Parathyroid adenoma (tissue), 2 donors: ENCODE results near the gene EFNA5.

Experiments used
- H2AFZ ChIP-seq: fragments of 300-600 bp; sonication (generic); one replicate; pipeline ENCODE4 v1.7.0; 2017; ENCODE audit warnings: antibody characterized with exemption, mild to moderate bottlenecking
- H3K27ac ChIP-seq: fragments of 300-600 bp; sonication (generic); one replicate; pipeline ENCODE4 v1.7.0; 2017
- H3K27me3 ChIP-seq: fragments of 300-600 bp; sonication (generic); one replicate; pipeline ENCODE4 v1.7.0; 2017; ENCODE audit warnings: low read length; ENCODE audit not compliant: control insufficient read depth, insufficient read depth
- H3K36me3 ChIP-seq: fragments of 300-600 bp; sonication (generic); one replicate; pipeline ENCODE4 v1.7.0; 2017; ENCODE audit warnings: low read length; ENCODE audit not compliant: control insufficient read depth, insufficient read depth
- H3K4me1 ChIP-seq: fragments of 300-600 bp; sonication (generic); one replicate; pipeline ENCODE4 v1.7.0; 2017; ENCODE audit warnings: control low read depth
- H3K4me2 ChIP-seq: fragments of 300-600 bp; sonication (generic); one replicate; pipeline ENCODE4 v1.7.0; 2017; ENCODE audit warnings: low read length
- H3K4me3 ChIP-seq: fragments of 300-600 bp; sonication (generic); one replicate; pipeline ENCODE4 v1.7.0; 2017; ENCODE audit warnings: low read depth, low read length
- H3K79me2 ChIP-seq: fragments of 300-600 bp; sonication (generic); one replicate; pipeline ENCODE4 v1.7.0; 2017; ENCODE audit warnings: control low read depth
- H3K9ac ChIP-seq: fragments of 300-600 bp; sonication (generic); one replicate; pipeline ENCODE4 v1.7.0; 2017; ENCODE audit warnings: mild to moderate bottlenecking
- H3K9me3 ChIP-seq: fragments of 300-600 bp; sonication (generic); one replicate; pipeline ENCODE4 v1.7.0; 2017; ENCODE audit warnings: low read length; ENCODE audit not compliant: control insufficient read depth
- TF ChIP-seq, protein P1 (sequence below): fragments of 300-600 bp; sonication (generic); IDR thresholded peaks from one replicate; pipeline ENCODE4 v1.7.0; 2017; ENCODE audit warnings: antibody characterized with exemption, mild to moderate bottlenecking
- donor health status: primary hyperparathyroidism.

EFNA5 gene

DNA sequence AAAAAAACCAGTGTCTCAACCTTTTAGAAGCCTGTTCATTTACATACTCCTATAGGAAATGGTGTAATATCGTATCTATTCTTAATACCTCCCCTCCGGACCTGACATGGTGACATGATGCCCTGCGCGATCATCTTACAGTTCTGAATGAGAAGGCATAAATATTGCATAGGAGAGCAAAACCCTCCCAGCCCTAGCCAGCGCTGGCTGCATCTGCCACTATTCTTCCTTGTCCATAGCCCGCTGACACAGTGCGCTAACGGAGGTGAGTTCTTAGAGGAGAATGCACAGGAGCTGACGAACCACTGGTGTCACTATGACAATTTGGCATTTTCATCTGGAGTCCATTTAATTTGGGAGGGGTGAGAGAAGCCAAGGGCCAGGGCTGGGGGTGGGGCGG lies 290.1 kb downstream of the EFNA5 start:
- Histone ChIP-seq H3K4me2 (no peak overlapping the region), H2AFZ (no peak overlapping the region), H3K4me1 (no peaks in the 10 kb centered on the region), H3K4me3 (no peak overlapping the region), H3K27me3 (no peaks in the 10 kb centered on the region), H3K27ac (no peak overlapping the region), H3K9ac (no peak overlapping the region), H3K79me2 (no peaks in the 10 kb centered on the region), H3K36me3 (no peaks in the 10 kb centered on the region), H3K9me3 (no peaks in the 10 kb centered on the region)
- TF ChIP-seq, protein P1, sequence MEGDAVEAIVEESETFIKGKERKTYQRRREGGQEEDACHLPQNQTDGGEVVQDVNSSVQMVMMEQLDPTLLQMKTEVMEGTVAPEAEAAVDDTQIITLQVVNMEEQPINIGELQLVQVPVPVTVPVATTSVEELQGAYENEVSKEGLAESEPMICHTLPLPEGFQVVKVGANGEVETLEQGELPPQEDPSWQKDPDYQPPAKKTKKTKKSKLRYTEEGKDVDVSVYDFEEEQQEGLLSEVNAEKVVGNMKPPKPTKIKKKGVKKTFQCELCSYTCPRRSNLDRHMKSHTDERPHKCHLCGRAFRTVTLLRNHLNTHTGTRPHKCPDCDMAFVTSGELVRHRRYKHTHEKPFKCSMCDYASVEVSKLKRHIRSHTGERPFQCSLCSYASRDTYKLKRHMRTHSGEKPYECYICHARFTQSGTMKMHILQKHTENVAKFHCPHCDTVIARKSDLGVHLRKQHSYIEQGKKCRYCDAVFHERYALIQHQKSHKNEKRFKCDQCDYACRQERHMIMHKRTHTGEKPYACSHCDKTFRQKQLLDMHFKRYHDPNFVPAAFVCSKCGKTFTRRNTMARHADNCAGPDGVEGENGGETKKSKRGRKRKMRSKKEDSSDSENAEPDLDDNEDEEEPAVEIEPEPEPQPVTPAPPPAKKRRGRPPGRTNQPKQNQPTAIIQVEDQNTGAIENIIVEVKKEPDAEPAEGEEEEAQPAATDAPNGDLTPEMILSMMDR = no peak

DNA sequence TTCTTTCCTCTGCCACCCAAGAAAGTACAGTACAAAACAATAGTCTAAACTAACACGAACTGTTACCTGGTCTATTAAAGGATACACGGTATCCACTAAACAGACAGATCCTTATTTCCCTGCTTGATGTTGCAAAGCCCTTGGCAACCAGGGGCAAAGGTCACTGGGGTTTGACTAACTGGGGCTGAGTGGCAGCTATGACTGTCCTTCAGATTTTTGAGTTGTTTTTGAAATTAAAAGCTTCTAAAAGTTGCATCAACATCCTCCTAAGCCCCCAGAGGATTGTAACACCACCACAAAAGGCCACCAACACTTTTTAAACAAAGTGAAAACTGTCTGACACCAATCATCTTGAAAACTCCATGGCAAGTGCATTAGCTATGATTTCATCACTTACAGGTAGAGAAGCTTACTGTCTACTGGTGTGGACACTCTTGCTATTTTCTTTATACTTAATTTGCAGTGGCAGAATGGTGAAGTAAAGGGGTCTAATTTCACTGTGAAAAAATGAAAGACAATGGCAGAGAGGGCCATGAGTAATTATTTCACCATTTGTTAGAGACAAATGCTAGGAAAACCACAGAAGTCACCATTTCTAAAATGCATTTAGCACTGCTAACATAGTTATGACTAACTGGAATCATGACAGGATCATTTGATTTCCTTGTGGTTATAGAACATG lies 292.4 kb downstream of the EFNA5 start:
- TF ChIP-seq, protein P1 = no peak
- peaks cover 5% of the 10 kb centered on the region for H3K4me1 ChIP-seq
- H3K27ac ChIP-seq = no peak overlapping the region
- no peaks in the 10 kb centered on the region for H3K36me3 ChIP-seq
- H3K27me3 ChIP-seq = no peaks in the 10 kb centered on the region
- no peaks in the 10 kb centered on the region for H3K79me2 ChIP-seq
- no peak overlapping the region for H3K9ac ChIP-seq
- no peaks in the 10 kb centered on the region for H3K9me3 ChIP-seq
- no peak overlapping the region for H3K4me2 ChIP-seq
- H2AFZ ChIP-seq = no peak overlapping the region
- no peak overlapping the region for H3K4me3 ChIP-seq

DNA sequence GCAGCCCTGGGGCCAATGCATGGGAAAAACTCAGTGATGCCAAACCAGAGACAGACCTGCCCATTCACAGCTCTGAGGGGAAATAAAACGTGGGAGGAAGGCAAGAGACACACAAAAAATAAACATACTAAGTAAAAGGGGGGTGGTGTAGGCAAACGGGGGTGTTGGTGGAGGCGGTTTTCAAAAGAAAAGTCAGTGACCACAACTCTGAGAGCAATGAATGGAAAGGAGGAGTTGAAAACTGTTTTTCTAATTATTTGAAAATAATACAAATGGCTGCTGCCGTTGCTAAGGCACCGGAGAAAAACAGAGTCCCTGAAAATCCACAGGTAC lies 293.5 kb downstream of the EFNA5 start:
- Histone ChIP-seq H3K27ac (no peak overlapping the region), H3K36me3 (no peaks in the 10 kb centered on the region), H2AFZ (no peak overlapping the region), H3K79me2 (no peaks in the 10 kb centered on the region), H3K4me3 (no peak overlapping the region), H3K4me2 (no peak overlapping the region), H3K4me1 (peaks cover 5% of the 10 kb centered on the region), H3K9ac (no peak overlapping the region), H3K27me3 (no peaks in the 10 kb centered on the region), H3K9me3 (no peaks in the 10 kb centered on the region)
- TF ChIP-seq, protein P1 = no peak

DNA sequence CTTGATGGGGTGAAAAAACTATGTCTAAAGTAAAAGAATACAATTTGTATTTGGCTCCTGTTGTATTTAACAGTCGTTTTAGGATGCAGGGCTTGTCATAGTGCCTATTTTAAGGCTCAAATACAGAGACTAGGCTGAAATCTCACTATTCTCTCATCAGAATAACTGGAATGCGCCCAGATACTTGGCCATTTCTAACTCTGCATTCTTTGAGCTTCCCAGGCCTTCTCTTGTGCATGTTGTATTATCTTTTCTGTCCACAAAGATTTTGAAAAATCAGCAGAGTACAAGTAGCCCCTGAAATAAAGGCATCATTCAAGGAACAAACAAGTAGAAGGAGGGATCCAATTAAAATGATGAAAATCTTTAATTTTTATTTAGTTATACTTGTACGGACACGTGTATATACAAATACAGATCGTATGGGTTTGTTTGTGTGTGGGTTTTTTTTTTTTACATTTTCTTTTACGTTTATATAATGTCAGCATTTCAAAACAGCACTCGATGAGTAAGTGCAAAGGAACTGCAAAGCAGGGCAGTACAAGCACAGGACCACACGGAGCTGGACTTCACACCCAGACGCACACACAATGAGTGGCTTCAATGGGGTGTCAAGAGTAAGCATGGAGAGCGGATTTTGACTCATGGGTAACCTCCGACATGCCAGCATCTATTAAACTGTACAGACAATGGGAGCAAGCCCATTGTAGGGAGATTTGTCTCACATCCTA lies 294.0 kb downstream of the EFNA5 start:
- H3K27me3 ChIP-seq = no peaks in the 10 kb centered on the region
- no peak overlapping the region for H3K27ac ChIP-seq
- TF ChIP-seq, protein P1 = no peak
- H3K79me2 ChIP-seq = no peaks in the 10 kb centered on the region
- no peak overlapping the region for H3K4me2 ChIP-seq
- H3K36me3 ChIP-seq = no peaks in the 10 kb centered on the region
- H2AFZ ChIP-seq = no peak overlapping the region
- no peak overlapping the region for H3K9ac ChIP-seq
- no peak overlapping the region for H3K4me3 ChIP-seq
- H3K9me3 ChIP-seq = no peaks in the 10 kb centered on the region
- peaks cover 5% of the 10 kb centered on the region for H3K4me1 ChIP-seq
